RKO (cell line): Measurements from ENCODE around the gene SIRT2.
"Not testable (repeated sequence)": the region's sequence is repeated elsewhere in the genome, so short reads cannot be mapped to it uniquely, and the experiment has no call there.

ENCODE experiments used
- DNase-seq: peaks from one replicate; pipeline ENCODE4 v3.0.0-alpha.2; 2016; ENCODE audit warnings: low spot score

SIRT2 gene

GRCh38 chr19:38829203-38829602, 70.2 kb downstream of the SIRT2 start:
- not testable (repeated sequence) for DNase-seq
